Raji (cell line): ENCODE measurements around the gene SEMA3E.

ENCODE experiments used
- POLR2A ChIP-seq: IDR thresholded peaks from 2 replicates; pipeline ENCODE4 v1.6.1; 2011; ENCODE audit warnings: low read depth, low read length, control low read depth; ENCODE audit not compliant: insufficient read depth

SEMA3E gene

GRCh38 chr7:83648464-83649241 lies at the start of gene SEMA3E:
SEMA3E (minus strand) TSS chr7:83649139.
- TF ChIP-seq POLR2A, result no peak

GRCh38 chr7:83697804-83698530 lies 49.0 kb upstream of the SEMA3E start:
- TF ChIP-seq POLR2A, result no peak

- no peak for TF ChIP-seq POLR2A
Observed at GRCh38 chr7:83696101-83696500, 47.2 kb upstream of the SEMA3E start.

GRCh38 chr7:83695128-83695960 lies 46.4 kb upstream of the SEMA3E start:
- TF ChIP-seq POLR2A, result no peak

GRCh38 chr7:83693256-83693655 lies 44.3 kb upstream of the SEMA3E start:
- no peak for TF ChIP-seq POLR2A

GRCh38 chr7:83691095-83691494 lies 42.2 kb upstream of the SEMA3E start:
- no peak for TF ChIP-seq POLR2A

- TF ChIP-seq POLR2A, result no peak
Observed at GRCh38 chr7:83689855-83690254, 40.9 kb upstream of the SEMA3E start.

- no peak for TF ChIP-seq POLR2A
Observed at GRCh38 chr7:83686416-83686815, 37.5 kb upstream of the SEMA3E start.

- TF ChIP-seq POLR2A, result no peak
Observed at GRCh38 chr7:83684928-83685327, 36.0 kb upstream of the SEMA3E start.

GRCh38 chr7:83681200-83681778 lies 32.4 kb upstream of the SEMA3E start:
- no peak for TF ChIP-seq POLR2A

- TF ChIP-seq POLR2A, result no peak
Observed at GRCh38 chr7:83677180-83677866, 28.4 kb upstream of the SEMA3E start.

- TF ChIP-seq POLR2A, result no peak
Observed at GRCh38 chr7:83672157-83672556, 23.2 kb upstream of the SEMA3E start.

- TF ChIP-seq POLR2A, result no peak
Observed at GRCh38 chr7:83663131-83663530, 14.2 kb upstream of the SEMA3E start.

- no peak for TF ChIP-seq POLR2A
Observed at GRCh38 chr7:83658126-83658525, 9.2 kb upstream of the SEMA3E start.
